Measurements from ENCODE around the gene TSPOAP1.

Gene TSPOAP1

GRCh38 chr17:58302919-58303585, 25.5 kb downstream of the TSPOAP1 start:
- DNase-seq (ENCODE audit: low spot score), result no peak

- DNase-seq (ENCODE audit: low spot score), result no peak
Observed at GRCh38 chr17:58302171-58302918, 26.2 kb downstream of the TSPOAP1 start.

- no peak for DNase-seq (ENCODE audit: low spot score)
Observed at GRCh38 chr17:58301504-58302150, 27.0 kb downstream of the TSPOAP1 start.

GRCh38 chr17:58300336-58300735, 28.3 kb downstream of the TSPOAP1 start:
- DNase-seq (ENCODE audit: low spot score), result no peak

GRCh38 chr17:58294034-58294433, 34.6 kb downstream of the TSPOAP1 start:
- DNase-seq (ENCODE audit: low spot score), result no peak

- no peak for DNase-seq (ENCODE audit: low spot score)
Observed at GRCh38 chr17:58291246-58291645, 37.3 kb downstream of the TSPOAP1 start.

- no peak for DNase-seq (ENCODE audit: low spot score)
Observed at GRCh38 chr17:58289869-58290268, 38.7 kb downstream of the TSPOAP1 start.

- no peak for DNase-seq (ENCODE audit: low spot score)
Observed at GRCh38 chr17:58285422-58285810, 43.2 kb downstream of the TSPOAP1 start.

- no peak for DNase-seq (ENCODE audit: low spot score)
Observed at GRCh38 chr17:58284613-58285421, 43.8 kb downstream of the TSPOAP1 start.

- no peak for DNase-seq (ENCODE audit: low spot score)
Observed at GRCh38 chr17:58283674-58284612, 44.7 kb downstream of the TSPOAP1 start.

GRCh38 chr17:58282442-58282841, 46.2 kb downstream of the TSPOAP1 start:
- no peak for DNase-seq (ENCODE audit: low spot score)

GRCh38 chr17:58281511-58282011, 47.0 kb downstream of the TSPOAP1 start:
- no peak for DNase-seq (ENCODE audit: low spot score)

GRCh38 chr17:58280480-58281217, 47.9 kb downstream of the TSPOAP1 start, which contains the start of gene MPO:
MPO (minus strand) TSS chr17:58280935; CDS start chr17:58280758, 177 bp downstream.
- no peak for DNase-seq (ENCODE audit: low spot score)

- DNase-seq (ENCODE audit: low spot score), result no peak
Observed at GRCh38 chr17:58279736-58280479, 48.7 kb downstream of the TSPOAP1 start.

GRCh38 chr17:58279016-58279711, 49.4 kb downstream of the TSPOAP1 start:
- DNase-seq (ENCODE audit: low spot score), result no peak

GRCh38 chr17:58278661-58279015, 50.0 kb downstream of the TSPOAP1 start:
- no peak for DNase-seq (ENCODE audit: low spot score)

- no peak for DNase-seq (ENCODE audit: low spot score)
Observed at GRCh38 chr17:58277802-58278595, 50.6 kb downstream of the TSPOAP1 start.
